Renal cortical epithelial cell (primary cell): ENCODE data around the gene EN2. TPM values are rescaled to one million over a fixed set of nuclear protein-coding genes. Genes with fewer than 3 reads are reported as not detected.
"Not testable (repeated sequence)": the region's sequence is repeated elsewhere in the genome, so short reads cannot be mapped to it uniquely, and the experiment has no call there.

ENCODE experiments used
- DNase-seq: peaks from one replicate; pipeline ENCODE4 v3.0.0-alpha.2; 2011; ENCODE audit warnings: low read depth
- total RNA-seq: library from RNA; depleted of rRNA; stranded (reverse); fragments of >200 nt; gene quantifications from 2 replicates; pipeline ENCODE4 v1.2.3, GENCODE V29; 2014

Gene EN2
- total RNA-seq, 1 donor from 2014 or later = 0.05 TPM

GRCh38 chr7:155425887-155426286, 32.0 kb upstream of the EN2 start:
- no peak for DNase-seq

GRCh38 chr7:155426543-155427410, 31.2 kb upstream of the EN2 start:
- DNase-seq = peak; percentile 3

GRCh38 chr7:155427411-155428038, 30.4 kb upstream of the EN2 start:
- DNase-seq = no peak

GRCh38 chr7:155428171-155428834, 29.6 kb upstream of the EN2 start:
- no peak for DNase-seq

- no peak for DNase-seq
Measured at GRCh38 chr7:155429651-155430050, 28.3 kb upstream of the EN2 start.

GRCh38 chr7:155430606-155431005, 27.3 kb upstream of the EN2 start:
- DNase-seq = no peak

- no peak for DNase-seq
Measured at GRCh38 chr7:155431231-155431630, 26.7 kb upstream of the EN2 start.

GRCh38 chr7:155431711-155432110, 26.2 kb upstream of the EN2 start:
- no peak for DNase-seq

- DNase-seq = no peak
Measured at GRCh38 chr7:155435110-155435509, 22.8 kb upstream of the EN2 start.

GRCh38 chr7:155437836-155438235, 20.1 kb upstream of the EN2 start:
- no peak for DNase-seq

- DNase-seq = no peak
Measured at GRCh38 chr7:155438777-155439176, 19.2 kb upstream of the EN2 start.

GRCh38 chr7:155439311-155440017, 18.5 kb upstream of the EN2 start:
- no peak for DNase-seq

GRCh38 chr7:155440018-155440410, 17.9 kb upstream of the EN2 start:
- no peak for DNase-seq

- DNase-seq = no peak
Measured at GRCh38 chr7:155441856-155442255, 16.1 kb upstream of the EN2 start.

- DNase-seq = no peak
Measured at GRCh38 chr7:155444746-155445145, 13.2 kb upstream of the EN2 start.

GRCh38 chr7:155445606-155446005, 12.3 kb upstream of the EN2 start:
- not testable (repeated sequence) for DNase-seq

- no peak for DNase-seq
Measured at GRCh38 chr7:155447603-155448002, 10.3 kb upstream of the EN2 start.

- no peak for DNase-seq
Measured at GRCh38 chr7:155448632-155449007, 9.3 kb upstream of the EN2 start.

GRCh38 chr7:155449008-155449868, 8.7 kb upstream of the EN2 start:
- no peak for DNase-seq

GRCh38 chr7:155449869-155450557, 7.9 kb upstream of the EN2 start:
- DNase-seq = no peak

- DNase-seq = no peak
Measured at GRCh38 chr7:155450558-155450969, 7.4 kb upstream of the EN2 start.
